Measurements from ENCODE around the gene WT1.
"Not testable (repeated sequence)": the region's sequence is repeated elsewhere in the genome, so short reads cannot be mapped to it uniquely, and the experiment has no call there.

DNA sequence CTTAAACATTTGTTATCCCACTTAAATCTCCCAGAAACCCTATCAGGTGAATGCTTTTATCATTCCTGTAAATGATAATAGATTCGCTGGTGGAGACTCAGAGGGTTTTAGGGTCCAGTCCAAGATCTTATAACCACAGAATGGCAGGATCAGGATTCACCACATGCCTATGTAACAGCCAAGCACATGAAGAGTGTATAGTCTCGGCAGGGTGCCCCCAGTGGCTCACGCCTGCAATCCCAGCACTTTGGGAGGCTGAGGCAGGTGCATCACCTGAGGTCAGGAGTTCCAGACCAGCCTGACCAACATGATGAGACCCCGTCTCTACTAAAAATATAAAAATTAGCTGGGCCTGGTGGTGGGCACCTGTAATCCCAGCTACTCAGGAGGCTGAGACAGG, 36.2 kb upstream of the WT1 start:
- TF ChIP-seq, protein P1, sequence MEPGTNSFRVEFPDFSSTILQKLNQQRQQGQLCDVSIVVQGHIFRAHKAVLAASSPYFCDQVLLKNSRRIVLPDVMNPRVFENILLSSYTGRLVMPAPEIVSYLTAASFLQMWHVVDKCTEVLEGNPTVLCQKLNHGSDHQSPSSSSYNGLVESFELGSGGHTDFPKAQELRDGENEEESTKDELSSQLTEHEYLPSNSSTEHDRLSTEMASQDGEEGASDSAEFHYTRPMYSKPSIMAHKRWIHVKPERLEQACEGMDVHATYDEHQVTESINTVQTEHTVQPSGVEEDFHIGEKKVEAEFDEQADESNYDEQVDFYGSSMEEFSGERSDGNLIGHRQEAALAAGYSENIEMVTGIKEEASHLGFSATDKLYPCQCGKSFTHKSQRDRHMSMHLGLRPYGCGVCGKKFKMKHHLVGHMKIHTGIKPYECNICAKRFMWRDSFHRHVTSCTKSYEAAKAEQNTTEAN (CRISPR knock-in tag; IDR thresholded peaks at IDR 0.05): not testable (repeated sequence)
- TF ChIP-seq, protein P2, sequence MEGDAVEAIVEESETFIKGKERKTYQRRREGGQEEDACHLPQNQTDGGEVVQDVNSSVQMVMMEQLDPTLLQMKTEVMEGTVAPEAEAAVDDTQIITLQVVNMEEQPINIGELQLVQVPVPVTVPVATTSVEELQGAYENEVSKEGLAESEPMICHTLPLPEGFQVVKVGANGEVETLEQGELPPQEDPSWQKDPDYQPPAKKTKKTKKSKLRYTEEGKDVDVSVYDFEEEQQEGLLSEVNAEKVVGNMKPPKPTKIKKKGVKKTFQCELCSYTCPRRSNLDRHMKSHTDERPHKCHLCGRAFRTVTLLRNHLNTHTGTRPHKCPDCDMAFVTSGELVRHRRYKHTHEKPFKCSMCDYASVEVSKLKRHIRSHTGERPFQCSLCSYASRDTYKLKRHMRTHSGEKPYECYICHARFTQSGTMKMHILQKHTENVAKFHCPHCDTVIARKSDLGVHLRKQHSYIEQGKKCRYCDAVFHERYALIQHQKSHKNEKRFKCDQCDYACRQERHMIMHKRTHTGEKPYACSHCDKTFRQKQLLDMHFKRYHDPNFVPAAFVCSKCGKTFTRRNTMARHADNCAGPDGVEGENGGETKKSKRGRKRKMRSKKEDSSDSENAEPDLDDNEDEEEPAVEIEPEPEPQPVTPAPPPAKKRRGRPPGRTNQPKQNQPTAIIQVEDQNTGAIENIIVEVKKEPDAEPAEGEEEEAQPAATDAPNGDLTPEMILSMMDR (IDR thresholded peaks at IDR 0.05): not testable (repeated sequence)
